ENCODE data around the gene CCDC110.

- TF ChIP-seq BHLHE40 (IDR thresholded peaks at IDR 0.05; ENCODE audit: borderline replicate concordance), result no peak
- TF ChIP-seq ZNF384 (IDR thresholded peaks at IDR 0.05), result no peak
- no peak for TF ChIP-seq FOXM1 (IDR thresholded peaks at IDR 0.05; ENCODE audit: borderline replicate concordance)
- TF ChIP-seq SP1 (IDR thresholded peaks at IDR 0.05), result no peak
- TF ChIP-seq PKNOX1 (IDR thresholded peaks at IDR 0.05), result no peak
- no peak for TF ChIP-seq SUZ12 (IDR thresholded peaks at IDR 0.05)
- TF ChIP-seq CTBP1 (IDR thresholded peaks at IDR 0.05; ENCODE audit: borderline replicate concordance), result no peak
- TF ChIP-seq TARDBP (IDR thresholded peaks at IDR 0.05), result no peak
- TF ChIP-seq ARNT (IDR thresholded peaks at IDR 0.05), result no peak
- TF ChIP-seq LEF1 (IDR thresholded peaks at IDR 0.05; ENCODE audit: borderline replicate concordance), result no peak
- no peak for TF ChIP-seq L3MBTL2 (conservative IDR thresholded peaks at IDR 0.05)
Measured at GRCh38 chr4:185464183-185464582, 7.3 kb downstream of the CCDC110 start.
